ENCODE data around the gene PTPRS.

DNA sequence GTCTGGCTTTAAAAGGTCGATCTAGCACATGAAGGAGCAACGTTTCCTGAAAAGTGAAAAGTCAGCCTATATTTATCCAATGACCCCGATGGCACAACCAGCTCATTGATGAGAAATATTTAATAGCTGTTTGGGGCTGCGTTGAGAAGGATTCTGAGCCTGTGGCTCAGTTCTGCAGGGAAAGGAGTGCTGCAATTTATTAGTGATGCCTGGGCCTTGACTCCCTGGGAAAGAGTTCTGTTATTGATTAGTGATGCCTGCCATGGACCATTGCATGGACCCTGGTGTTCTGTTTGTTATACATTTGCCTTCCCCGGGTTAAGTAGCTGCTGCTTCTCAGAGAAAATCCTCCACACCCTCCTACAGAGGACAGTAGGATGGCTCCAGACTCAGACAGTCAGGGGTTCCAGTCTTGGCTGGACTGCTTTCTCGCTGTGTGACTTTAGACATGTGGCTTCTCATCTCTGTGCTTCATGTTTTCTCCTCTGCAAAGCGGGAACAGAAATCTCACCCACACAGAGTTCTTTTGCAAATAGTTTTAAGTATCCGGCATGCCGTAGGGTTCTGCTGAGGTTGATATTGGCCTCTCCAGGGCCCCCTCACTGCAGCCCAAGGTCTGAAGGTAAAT, 17.7 kb upstream of the PTPRS start:
- TF ChIP-seq GATA3 (IDR thresholded peaks at IDR 0.05; ENCODE audit: low read depth, low read length) (no peak), GATA2 (IDR thresholded peaks at IDR 0.05; ENCODE audit: low read depth, low read length) (no peak)

All from SH-SY5Y (cell line).